ENCODE results near the gene PTCD1.
A peak's percentile ranks its signal among the peaks of the same experiment; 100 is the strongest.

PTCD1 gene

GRCh38 chr7:99384523-99384922 is 54.1 kb downstream of the PTCD1 start:
- ChIA-PET POLR2A (no interaction called here), CTCF (no interaction called here)
- no peaks in the 10 kb centered on the region for H3K9me3 ChIP-seq (ENCODE audit: control extremely low read depth in 1 of 5, control insufficient read depth in 4 of 5, insufficient read depth in 2 of 5, low read depth in 1 of 5, low read length in 4 of 5)
- no peak overlapping the region for H3K4me3 ChIP-seq (ENCODE audit: control insufficient read depth in 1 of 7, extremely low read depth in 1 of 7, insufficient read depth in 4 of 7, low read depth in 2 of 7, low read length in 6 of 7)
- peaks cover 0 to 54% (median 32%) of the 10 kb centered on the region in 4 experiments for H3K36me3 ChIP-seq (ENCODE audit: control insufficient read depth in 4 of 4, insufficient read depth in 4 of 4, low read length in 3 of 4)
- peaks cover 0 to 41% (median 30%) of the 10 kb centered on the region in 4 experiments for H3K4me1 ChIP-seq (ENCODE audit: control extremely low read depth in 1 of 4, control insufficient read depth in 4 of 4, insufficient read depth in 4 of 4, low read length in 3 of 4)
- no peak overlapping the region for H3K27ac ChIP-seq (ENCODE audit: insufficient read depth in 1 of 2, low read depth in 1 of 2, low read length in 2 of 2, poor library complexity in 1 of 2, severe bottlenecking in 2 of 2)
- no peak for DNase-seq
- WGBS (ENCODE audit: insufficient coverage) = 100% methylated on average over 1 of the region's 4 CpGs
- H3K27me3 ChIP-seq (replicated peaks in 2 of 5; ENCODE audit: control insufficient read depth in 4 of 5, insufficient read depth in 5 of 5, low read length in 4 of 5) = no peaks in the 10 kb centered on the region

- no peak overlapping the region for H3K4me3 ChIP-seq (ENCODE audit: control insufficient read depth in 1 of 7, extremely low read depth in 1 of 7, insufficient read depth in 4 of 7, low read depth in 2 of 7, low read length in 6 of 7)
- ChIA-PET CTCF (interaction anchor here (0.8 kb wide), 1 partner anchor 21 kb away, joined by 3 read pairs; no protein-coding TSS in a partner anchor), POLR2A (interaction anchor here (0.6 kb wide), 1 partner anchor 132 kb away, joined by 6 read pairs; no protein-coding TSS in a partner anchor)
- no peak for DNase-seq
- no peaks in the 10 kb centered on the region for H3K9me3 ChIP-seq (ENCODE audit: control extremely low read depth in 1 of 5, control insufficient read depth in 4 of 5, insufficient read depth in 2 of 5, low read depth in 1 of 5, low read length in 4 of 5)
- WGBS (ENCODE audit: insufficient coverage) = 98% methylated on average over 9 of the region's 13 CpGs
- no peak overlapping the region for H3K27ac ChIP-seq (ENCODE audit: insufficient read depth in 1 of 2, low read depth in 1 of 2, low read length in 2 of 2, poor library complexity in 1 of 2, severe bottlenecking in 2 of 2)
- no peaks in the 10 kb centered on the region for H3K27me3 ChIP-seq (replicated peaks in 2 of 5; ENCODE audit: control insufficient read depth in 4 of 5, insufficient read depth in 5 of 5, low read length in 4 of 5)
- peaks cover 0 to 50% (median 29%) of the 10 kb centered on the region in 4 experiments for H3K36me3 ChIP-seq (ENCODE audit: control insufficient read depth in 4 of 4, insufficient read depth in 4 of 4, low read length in 3 of 4)
- H3K4me1 ChIP-seq (ENCODE audit: control extremely low read depth in 1 of 4, control insufficient read depth in 4 of 4, insufficient read depth in 4 of 4, low read length in 3 of 4) = peaks cover 0 to 46% (median 37%) of the 10 kb centered on the region in 4 experiments
These were observed 54.7 kb downstream of the PTCD1 start for GRCh38 chr7:99383791-99384370.

GRCh38 chr7:99383203-99383602 is 55.4 kb downstream of the PTCD1 start:
- WGBS (ENCODE audit: insufficient coverage) = 99% methylated on average over 8 of the region's 10 CpGs
- peaks cover 0 to 51% (median 42%) of the 10 kb centered on the region in 4 experiments for H3K4me1 ChIP-seq (ENCODE audit: control extremely low read depth in 1 of 4, control insufficient read depth in 4 of 4, insufficient read depth in 4 of 4, low read length in 3 of 4)
- H3K36me3 ChIP-seq (ENCODE audit: control insufficient read depth in 4 of 4, insufficient read depth in 4 of 4, low read length in 3 of 4) = peaks cover 0 to 46% (median 26%) of the 10 kb centered on the region in 4 experiments
- no peak for DNase-seq
- POLR2A ChIA-PET = interaction anchor here (0.6 kb wide), 1 partner anchor 132 kb away, joined by 6 read pairs; no protein-coding TSS in a partner anchor
- H3K4me3 ChIP-seq (ENCODE audit: control insufficient read depth in 1 of 7, extremely low read depth in 1 of 7, insufficient read depth in 4 of 7, low read depth in 2 of 7, low read length in 6 of 7) = no peak overlapping the region
- CTCF ChIA-PET = interaction anchor here (0.6 to 1.2 kb wide), 2 partner anchors 18 to 167 kb away, joined by 3 read pairs; no protein-coding TSS in a partner anchor
- no peaks in the 10 kb centered on the region for H3K27me3 ChIP-seq (replicated peaks in 2 of 5; ENCODE audit: control insufficient read depth in 4 of 5, insufficient read depth in 5 of 5, low read length in 4 of 5)
- no peak overlapping the region for H3K27ac ChIP-seq (ENCODE audit: insufficient read depth in 1 of 2, low read depth in 1 of 2, low read length in 2 of 2, poor library complexity in 1 of 2, severe bottlenecking in 2 of 2)
- H3K9me3 ChIP-seq (ENCODE audit: control extremely low read depth in 1 of 5, control insufficient read depth in 4 of 5, insufficient read depth in 2 of 5, low read depth in 1 of 5, low read length in 4 of 5) = no peaks in the 10 kb centered on the region

DNA sequence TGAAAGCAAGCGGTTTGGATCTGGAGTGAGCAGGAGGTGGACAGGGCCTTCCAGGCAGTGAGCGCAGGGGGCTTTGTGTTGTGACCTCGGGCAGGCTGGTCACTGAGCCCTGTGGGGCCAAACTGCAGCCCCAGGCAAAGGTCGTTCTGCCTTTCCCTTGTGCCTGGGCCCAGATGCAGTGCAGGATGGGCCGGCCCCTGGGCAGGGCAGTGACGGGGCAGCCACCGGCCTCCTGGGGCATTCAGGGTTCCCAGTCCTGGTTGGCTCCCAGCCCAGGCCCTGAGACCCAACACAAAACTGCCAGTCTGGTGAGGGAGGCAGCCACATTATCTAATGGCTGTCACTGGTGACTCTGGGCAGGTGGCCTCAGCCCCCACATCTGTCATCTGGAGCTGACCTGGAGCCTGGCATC is 56.9 kb downstream of the PTCD1 start:
- Histone ChIP-seq H3K9me3 (ENCODE audit: control extremely low read depth in 1 of 5, control insufficient read depth in 4 of 5, insufficient read depth in 2 of 5, low read depth in 1 of 5, low read length in 4 of 5) (no peaks in the 10 kb centered on the region), H3K4me1 (ENCODE audit: control extremely low read depth in 1 of 4, control insufficient read depth in 4 of 4, insufficient read depth in 4 of 4, low read length in 3 of 4) (peaks cover 0 to 53% (median 51%) of the 10 kb centered on the region in 4 experiments), H3K36me3 (ENCODE audit: control insufficient read depth in 4 of 4, insufficient read depth in 4 of 4, low read length in 3 of 4) (peaks cover 0 to 42% (median 20%) of the 10 kb centered on the region in 4 experiments), H3K4me3 (ENCODE audit: control insufficient read depth in 1 of 7, extremely low read depth in 1 of 7, insufficient read depth in 4 of 7, low read depth in 2 of 7, low read length in 6 of 7) (peak overlapping the region in 1 of 7 experiments; percentile 67), H3K27ac (ENCODE audit: insufficient read depth in 1 of 2, low read depth in 1 of 2, low read length in 2 of 2, poor library complexity in 1 of 2, severe bottlenecking in 2 of 2) (peak overlapping the region in 1 of 2 experiments; percentile 76), H3K27me3 (replicated peaks in 2 of 5; ENCODE audit: control insufficient read depth in 4 of 5, insufficient read depth in 5 of 5, low read length in 4 of 5) (no peaks in the 10 kb centered on the region)
- 69% methylated on average over 6 of the region's 7 CpGs for WGBS (ENCODE audit: insufficient coverage)
- no peak for DNase-seq
- POLR2A ChIA-PET = no interaction called here
- CTCF ChIA-PET = interaction anchor here (1.0 kb wide), 1 partner anchor 9 kb away, joined by 5 read pairs; no protein-coding TSS in a partner anchor

GRCh38 chr7:99380823-99381663 is 57.6 kb downstream of the PTCD1 start:
- POLR2A ChIA-PET = no interaction called here
- peak in 2 of 3 donors; percentile 27 to 45 for DNase-seq
- Histone ChIP-seq H3K4me3 (ENCODE audit: control insufficient read depth in 1 of 7, extremely low read depth in 1 of 7, insufficient read depth in 4 of 7, low read depth in 2 of 7, low read length in 6 of 7) (peak overlapping the region in 5 of 7 experiments; percentile 48 to 70 (median 63)), H3K36me3 (ENCODE audit: control insufficient read depth in 4 of 4, insufficient read depth in 4 of 4, low read length in 3 of 4) (peaks cover 0 to 39% (median 14%) of the 10 kb centered on the region in 4 experiments), H3K9me3 (ENCODE audit: control extremely low read depth in 1 of 5, control insufficient read depth in 4 of 5, insufficient read depth in 2 of 5, low read depth in 1 of 5, low read length in 4 of 5) (no peaks in the 10 kb centered on the region), H3K27ac (ENCODE audit: insufficient read depth in 1 of 2, low read depth in 1 of 2, low read length in 2 of 2, poor library complexity in 1 of 2, severe bottlenecking in 2 of 2) (peak overlapping the region; percentile 56 to 84), H3K4me1 (ENCODE audit: control extremely low read depth in 1 of 4, control insufficient read depth in 4 of 4, insufficient read depth in 4 of 4, low read length in 3 of 4) (peaks cover 2 to 55% (median 54%) of the 10 kb centered on the region in 4 experiments), H3K27me3 (replicated peaks in 2 of 5; ENCODE audit: control insufficient read depth in 4 of 5, insufficient read depth in 5 of 5, low read length in 4 of 5) (no peaks in the 10 kb centered on the region)
- WGBS (ENCODE audit: insufficient coverage) = 56% methylated on average over 14 of the region's 16 CpGs
- CTCF ChIA-PET = no interaction called here

DNA sequence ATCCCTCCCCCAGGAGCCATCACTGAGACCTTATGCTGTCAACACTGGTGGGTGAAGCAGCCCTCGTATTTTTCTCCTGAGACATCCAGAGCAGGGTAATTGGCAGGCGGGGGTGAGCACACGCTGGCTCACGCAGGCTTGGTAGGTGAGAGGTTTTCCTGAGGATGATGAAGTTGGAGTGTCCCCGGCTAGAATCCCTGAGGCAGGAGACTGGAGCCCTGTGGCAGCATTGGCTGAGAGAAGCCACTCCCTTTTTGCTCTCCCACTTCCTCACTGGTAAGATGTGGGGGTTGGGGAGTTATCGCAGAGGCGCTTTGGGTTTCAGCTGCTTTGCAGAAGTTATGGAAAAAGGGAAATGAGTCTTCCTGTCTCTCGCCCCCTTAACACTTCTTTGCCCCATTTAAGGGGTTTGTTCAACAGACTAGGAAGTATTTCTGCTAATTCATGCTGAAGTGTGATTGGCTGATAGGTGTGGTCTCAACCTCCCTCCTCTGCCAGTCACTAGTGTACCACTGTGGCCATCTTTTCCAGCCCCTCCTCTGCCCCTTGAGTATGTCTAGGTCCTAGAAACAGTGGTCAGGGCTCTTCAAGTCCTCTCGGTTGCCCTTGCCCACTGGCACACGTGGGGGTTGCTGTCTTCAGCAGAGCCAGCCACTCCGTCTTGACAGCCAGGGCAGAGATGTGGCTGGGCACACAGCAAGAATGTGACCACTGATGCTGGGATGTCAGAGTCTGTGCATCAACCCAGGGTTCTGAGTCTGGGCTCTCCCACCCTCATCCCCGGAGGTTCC is 58.4 kb downstream of the PTCD1 start:
- peak overlapping the region; percentile 1 to 70 (median 58) for H3K4me3 ChIP-seq (ENCODE audit: control insufficient read depth in 1 of 7, extremely low read depth in 1 of 7, insufficient read depth in 4 of 7, low read depth in 2 of 7, low read length in 6 of 7)
- peak; percentile 78 to 84 (median 83) for DNase-seq
- peaks cover 0 to 33% (median 8%) of the 10 kb centered on the region in 4 experiments for H3K36me3 ChIP-seq (ENCODE audit: control insufficient read depth in 4 of 4, insufficient read depth in 4 of 4, low read length in 3 of 4)
- no peaks in the 10 kb centered on the region for H3K9me3 ChIP-seq (ENCODE audit: control extremely low read depth in 1 of 5, control insufficient read depth in 4 of 5, insufficient read depth in 2 of 5, low read depth in 1 of 5, low read length in 4 of 5)
- no peaks in the 10 kb centered on the region for H3K27me3 ChIP-seq (replicated peaks in 2 of 5; ENCODE audit: control insufficient read depth in 4 of 5, insufficient read depth in 5 of 5, low read length in 4 of 5)
- WGBS (ENCODE audit: insufficient coverage) = 0% methylated on average over 6 of the region's 12 CpGs
- ChIA-PET POLR2A (no interaction called here), CTCF (no interaction called here)
- peaks cover 3 to 62% (median 54%) of the 10 kb centered on the region in 4 experiments for H3K4me1 ChIP-seq (ENCODE audit: control extremely low read depth in 1 of 4, control insufficient read depth in 4 of 4, insufficient read depth in 4 of 4, low read length in 3 of 4)
- peak overlapping the region; percentile 56 to 84 for H3K27ac ChIP-seq (ENCODE audit: insufficient read depth in 1 of 2, low read depth in 1 of 2, low read length in 2 of 2, poor library complexity in 1 of 2, severe bottlenecking in 2 of 2)
